HG02642 (cell line): ENCODE results near the gene TMEM181.
"Not testable (repeated sequence)": the region's sequence is repeated elsewhere in the genome, so short reads cannot be mapped to it uniquely, and the experiment has no call there.

Source experiments
- ATAC-seq: cut with Tn5 transposase; IDR thresholded peaks from one replicate; pipeline ENCODE4 v1.9.1; 2021; ENCODE audit warnings: mild to moderate bottlenecking; ENCODE audit not compliant: unreplicated experiment, poor library complexity

TMEM181 gene

DNA sequence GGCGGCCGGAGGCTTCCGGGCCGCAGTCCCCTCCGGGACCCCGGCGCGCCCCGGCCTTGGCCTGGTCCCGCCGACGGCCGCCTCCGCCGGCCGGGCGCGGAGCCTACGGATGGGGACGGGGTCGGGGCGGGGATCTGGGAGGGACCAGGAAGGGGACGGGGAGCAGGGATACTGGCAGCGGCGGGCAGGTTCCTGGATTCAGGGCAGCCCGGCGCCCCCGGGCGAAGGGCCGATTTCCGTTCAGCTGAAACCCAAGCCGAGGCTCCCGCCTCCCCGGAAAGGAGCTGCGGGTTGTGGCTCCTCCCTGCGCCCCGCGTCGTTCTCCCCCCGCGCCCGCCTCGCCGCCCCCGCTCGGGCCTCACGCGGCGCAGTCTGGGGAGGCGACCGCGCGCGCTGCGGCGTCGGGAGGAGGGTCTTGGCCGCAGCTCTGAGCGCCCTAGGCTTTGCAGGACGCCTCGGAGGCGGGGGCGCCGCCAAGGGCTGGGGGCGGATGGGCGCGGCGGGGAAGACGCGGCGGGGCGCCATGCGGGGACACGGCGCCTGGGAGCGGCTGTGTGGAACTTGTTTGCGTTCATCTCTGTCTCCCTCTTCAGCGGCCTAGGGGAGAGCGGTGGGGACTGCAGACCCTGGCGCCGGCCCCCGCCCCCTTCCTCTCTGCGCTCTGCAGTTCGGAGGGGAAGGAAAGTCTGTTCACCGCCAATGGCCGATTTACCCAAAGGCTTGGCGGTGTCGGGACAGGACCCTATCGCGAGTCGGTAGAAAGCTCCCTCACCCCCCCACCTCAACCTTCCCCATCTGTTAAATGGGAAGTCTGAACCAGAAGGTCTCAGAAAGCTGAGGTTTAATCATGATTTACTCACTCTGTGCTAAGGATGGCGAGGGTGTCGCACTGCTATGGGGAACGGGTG lies 22.7 kb upstream of the TMEM181 start:
- ATAC-seq = no peak

DNA sequence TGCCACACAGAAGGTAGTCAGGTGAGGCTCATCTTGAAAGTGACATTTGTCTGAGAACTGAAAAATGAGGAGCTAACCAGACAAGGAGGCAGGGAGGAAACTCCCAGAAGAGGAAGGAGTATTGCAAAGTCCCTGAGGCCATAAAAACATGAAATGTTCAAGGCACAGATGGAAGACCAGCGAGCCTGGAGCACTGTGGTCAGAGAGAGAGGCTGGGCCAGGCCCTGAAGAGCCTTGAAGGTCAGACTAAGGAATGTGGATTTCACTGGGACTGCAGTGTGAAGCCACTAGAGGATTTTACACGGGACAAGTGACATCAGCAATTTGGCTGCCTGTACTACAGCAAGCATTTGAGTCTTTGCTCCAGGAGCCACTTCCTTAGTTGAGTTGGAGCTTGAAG lies 21.1 kb upstream of the TMEM181 start:
- no peak for ATAC-seq

DNA sequence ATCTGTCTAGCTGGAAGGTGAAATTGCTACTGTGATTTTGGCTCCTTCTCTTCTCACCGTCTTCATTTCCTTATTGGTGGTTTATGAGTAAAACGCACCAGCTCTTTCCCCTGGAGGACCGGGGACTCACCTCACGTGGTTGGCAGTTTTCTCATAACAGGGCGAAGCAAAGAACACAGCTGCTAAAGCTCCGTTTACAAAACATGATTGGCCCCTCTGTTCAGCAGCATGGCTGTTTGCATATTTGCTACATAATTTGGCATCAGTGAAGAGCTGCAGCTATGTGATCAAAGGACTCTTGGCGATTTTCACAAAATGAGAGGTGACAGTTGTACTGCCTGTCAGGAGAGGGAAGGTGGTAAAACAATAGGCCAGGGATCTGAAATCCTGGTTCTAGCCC lies 20.5 kb upstream of the TMEM181 start:
- ATAC-seq = no peak

DNA sequence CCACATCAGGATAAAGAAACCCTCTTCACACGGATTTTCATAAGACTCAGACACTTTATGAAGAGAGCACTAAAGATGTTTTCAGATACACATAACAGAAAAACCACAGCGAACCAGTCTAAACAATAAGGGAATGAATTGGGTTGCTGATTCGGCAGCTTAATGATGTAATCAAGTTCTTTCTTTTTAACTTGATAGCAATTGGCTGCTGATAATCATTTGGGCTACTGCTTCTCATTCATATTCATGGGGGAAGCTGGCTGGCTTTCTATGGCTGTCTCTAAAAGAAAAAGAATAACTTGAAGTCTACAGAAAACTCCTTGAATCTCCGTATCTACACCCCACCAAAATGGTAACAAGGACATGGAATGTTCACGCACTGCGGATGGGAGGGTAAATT lies 20.0 kb upstream of the TMEM181 start:
- no peak for ATAC-seq

DNA sequence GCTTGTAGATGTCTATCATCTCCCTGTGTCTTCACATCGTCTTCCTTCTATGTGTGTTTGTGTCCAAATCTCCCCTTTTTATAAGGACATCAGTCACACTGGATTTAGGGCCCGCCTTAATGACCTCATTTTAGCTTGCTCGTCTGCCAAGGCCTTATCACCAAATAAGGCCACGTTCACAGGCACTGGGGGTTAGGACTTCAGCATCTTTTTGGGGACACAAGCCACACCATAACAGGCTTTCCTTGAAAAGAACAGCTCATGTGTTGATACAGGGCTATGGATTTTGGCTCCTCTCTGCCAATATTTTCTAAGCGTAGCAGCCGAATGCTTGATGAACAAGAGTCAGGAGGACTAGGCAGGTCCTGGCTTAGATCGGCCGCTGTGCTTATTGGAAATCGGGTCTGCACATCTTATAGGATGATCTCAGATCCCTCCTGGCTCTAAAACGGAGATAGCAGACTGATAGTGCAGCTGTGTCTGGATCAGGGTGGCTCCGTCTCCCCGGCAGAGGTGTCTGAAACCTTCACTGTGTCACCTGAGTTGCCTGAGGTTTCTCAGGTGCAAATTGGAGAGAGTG lies 16.2 kb upstream of the TMEM181 start:
- no peak for ATAC-seq

DNA sequence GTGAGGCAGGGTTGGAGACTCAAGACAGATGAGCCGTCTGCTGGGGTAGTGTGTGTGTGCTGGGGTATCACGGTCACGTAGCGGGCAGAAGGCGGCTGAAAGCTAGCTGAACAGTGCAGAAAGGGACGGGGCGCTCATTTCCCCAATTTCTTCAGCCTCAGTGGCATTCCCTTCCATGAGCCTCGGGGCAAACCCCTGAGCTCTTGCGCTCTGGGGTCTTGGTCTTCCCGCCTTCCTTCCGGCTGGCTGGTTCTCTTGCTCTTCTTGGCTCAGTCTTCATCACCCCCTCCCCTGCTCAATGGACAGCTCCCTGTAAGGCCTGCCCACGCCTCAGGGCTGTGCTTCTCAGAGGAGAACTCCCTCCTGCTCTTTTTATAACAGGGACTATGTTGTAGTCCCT lies 15.5 kb upstream of the TMEM181 start:
- ATAC-seq = no peak

DNA sequence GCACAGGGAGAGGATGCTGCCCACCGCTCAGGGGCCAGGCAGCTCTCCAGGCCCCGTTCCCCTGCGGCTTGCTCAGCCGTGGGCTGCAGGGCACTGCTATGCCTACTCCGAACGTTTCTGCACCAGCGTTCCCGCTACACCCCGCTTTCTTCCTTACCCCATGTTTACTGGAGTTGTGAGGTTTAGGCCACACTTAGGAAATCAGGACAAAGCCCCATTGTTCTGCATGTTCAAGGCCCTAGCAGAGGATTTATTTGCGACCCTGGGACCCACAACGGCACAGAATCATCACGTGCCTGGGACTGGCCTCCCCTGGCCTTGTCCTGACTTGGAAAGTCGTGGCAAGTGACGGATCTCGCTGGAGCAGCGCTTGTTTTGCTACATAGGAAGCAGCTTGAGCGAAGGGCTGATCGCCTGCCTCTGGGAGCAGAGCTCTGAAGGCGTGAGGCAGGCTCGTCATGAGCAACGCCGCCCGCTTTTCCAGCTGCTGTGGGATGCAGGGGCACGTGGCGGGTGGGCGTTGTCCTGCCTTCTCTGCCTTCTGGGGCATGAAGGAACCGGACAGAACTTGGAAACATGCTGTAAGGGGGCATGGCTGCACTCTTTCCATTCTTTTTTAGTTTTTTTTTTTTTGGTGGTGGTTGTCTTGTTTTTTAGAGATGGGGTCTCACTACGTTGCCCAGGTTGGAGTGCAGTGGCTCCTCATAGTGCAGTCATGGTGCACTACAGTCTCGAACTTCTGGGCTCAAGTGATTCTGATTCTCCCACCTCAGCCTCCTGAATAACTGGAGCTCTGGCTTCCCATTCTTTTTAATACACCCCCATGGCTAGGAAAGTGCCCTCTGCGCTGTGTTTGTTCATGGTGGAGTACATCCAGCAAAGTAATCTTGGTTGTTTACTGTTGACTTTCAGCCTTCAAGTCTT lies 14.6 kb upstream of the TMEM181 start:
- ATAC-seq = no peak

DNA sequence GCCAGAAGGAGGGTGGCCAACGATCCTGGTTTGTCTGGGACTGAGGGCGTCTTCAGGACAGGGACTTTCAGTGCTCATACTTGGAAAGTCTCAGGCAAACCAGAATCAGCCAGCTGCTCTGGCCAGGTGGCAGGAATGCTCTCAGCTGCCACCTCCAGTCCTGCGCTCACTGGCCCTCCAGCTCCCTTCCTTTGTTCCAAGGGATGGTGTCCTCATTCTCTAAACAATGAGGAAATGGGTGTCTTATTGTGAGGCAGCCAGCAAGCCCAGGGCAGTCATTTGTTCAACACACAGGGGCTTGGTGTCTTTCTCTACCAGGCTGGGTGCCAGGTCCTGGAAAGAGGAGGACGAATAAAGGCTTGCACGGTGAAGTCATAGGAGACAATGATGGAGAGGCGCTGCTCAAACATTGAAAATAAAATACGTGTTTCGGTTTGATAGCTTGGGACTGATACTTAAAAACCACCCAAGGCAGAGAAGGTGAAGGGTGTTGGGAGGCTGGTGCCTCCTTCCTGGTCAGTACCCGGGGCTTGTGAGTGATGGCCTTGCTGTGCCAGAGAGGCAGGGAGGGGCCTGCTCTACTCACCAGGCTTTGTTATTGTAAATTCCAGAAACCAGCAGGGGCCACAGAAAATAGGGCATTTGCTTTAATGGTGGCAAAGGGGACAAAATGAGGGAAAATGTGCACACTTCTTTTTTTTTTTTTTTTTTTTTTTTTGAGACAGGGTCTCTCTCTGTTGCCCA lies 11.3 kb upstream of the TMEM181 start:
- no peak for ATAC-seq

DNA sequence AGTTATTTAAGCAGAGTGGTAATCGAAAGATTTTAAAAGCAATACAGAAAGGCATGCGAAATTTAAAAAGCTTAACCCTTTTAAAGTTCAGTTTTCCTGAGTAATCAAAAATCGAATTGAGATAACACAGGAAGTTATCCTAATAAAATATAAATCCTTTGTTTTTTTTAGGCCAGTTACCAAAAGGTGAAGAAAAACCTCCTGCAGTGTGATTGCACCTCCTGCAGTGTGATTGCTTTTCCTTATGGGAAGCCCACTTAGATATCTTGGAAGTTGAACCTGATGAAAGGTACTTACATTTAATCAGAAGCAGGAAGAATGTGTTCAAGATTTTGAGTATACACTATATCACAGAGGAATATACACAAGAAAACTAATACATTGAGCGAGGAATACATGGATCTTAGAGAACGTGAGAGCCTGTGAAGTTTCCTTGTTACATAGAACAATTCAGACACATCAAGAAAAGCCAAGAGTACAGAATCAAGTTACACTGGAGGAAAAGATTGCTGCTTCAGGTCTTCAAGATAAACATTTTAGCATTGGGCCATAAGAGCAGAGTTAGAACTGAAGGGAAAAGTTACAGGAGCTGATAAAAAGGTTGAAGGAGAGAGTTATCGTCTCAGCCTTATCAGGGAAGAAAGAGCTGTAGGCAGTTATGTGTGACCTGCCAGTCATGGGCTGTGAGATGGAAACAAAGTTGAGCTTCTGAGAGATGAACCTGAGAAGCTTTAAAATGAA lies 7.7 kb upstream of the TMEM181 start:
- no peak for ATAC-seq

DNA sequence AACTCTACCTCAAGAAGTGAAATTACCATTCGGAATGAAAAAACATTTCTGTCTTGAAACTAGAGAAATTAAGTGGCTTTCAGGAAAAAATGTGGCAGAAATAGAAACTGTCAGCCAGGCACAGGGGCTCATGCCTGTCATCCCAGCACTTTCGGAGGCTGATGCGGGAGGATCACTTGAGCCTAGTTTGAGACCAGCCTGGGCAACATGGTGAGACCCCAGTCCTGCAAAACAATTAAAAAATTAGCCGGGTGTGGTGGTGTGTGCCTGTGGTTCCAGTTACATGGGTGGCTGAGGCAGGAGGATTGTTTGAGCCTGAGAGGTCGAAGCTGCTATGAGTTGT lies 7.1 kb upstream of the TMEM181 start:
- ATAC-seq = no peak

DNA sequence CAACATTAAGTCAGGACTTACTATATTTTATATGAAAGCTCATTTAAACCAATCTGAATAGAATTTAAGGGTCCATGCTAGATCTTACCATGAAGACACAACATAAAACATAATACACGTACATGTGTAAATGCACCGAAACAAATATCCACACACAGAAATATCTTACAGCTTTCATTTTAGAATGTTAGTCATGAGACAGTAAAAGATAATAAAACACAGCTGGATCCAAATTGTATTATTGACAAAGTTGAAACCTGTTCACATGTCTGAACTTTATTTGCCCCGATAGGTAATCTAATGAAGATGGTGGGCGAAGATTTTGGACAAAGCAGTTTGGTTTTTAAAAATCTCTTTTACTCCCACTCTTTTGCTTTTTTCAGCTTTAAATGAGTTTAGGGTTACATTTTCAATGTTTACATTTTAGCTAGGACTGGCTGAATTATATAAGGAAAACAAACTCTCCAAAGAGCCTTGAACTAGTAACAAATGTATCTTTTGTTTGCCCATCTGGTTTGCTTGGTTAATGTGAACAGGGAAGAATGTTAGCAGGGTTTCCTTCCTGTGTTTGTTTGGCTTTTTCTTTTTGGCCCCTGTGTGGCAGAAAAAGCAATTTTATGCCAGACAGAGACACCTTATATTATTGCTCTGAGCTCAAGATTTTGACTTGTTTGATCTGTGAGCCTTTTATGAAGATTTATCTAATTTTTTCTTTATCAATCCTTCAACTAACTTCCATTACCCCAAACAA lies 5.1 kb upstream of the TMEM181 start:
- no peak for ATAC-seq

DNA sequence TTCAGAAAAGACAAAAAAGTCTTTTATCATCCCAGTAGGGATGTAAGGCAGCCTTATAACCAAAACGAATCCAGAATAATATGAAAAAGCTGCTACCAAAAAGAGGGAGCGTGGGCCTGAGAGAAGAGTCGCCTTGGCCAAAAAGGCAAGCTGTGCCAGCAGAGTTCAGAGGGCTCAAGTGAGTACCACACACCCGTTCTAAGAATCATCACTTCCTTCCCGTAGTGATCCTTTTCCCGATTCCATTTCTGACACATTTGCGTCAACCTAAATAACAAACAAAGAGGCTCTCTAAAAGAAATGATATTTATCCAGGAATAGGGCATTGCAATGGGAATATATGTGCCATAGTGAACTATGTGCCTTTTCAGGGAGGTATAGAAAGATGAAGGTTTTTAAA lies 3.8 kb upstream of the TMEM181 start:
- no peak for ATAC-seq

DNA sequence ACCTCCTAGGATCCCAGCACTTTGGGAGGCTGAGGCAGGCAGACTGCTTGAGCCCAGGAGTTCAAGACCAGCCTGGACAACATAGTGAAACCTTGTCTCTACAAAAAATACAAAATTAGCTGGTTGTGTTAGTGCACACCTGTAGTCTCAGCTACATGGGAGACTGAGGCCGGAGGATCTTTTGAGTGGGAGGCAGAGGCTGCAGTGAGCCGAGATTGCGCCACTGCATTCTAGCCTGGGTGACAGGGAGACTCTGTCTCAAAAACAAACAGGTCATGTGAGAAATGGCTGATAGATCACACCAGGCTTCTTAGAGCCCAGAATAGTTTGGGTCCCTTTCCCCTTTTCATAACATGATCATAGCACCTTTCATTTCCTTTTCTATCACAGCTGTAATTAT lies 2.8 kb upstream of the TMEM181 start:
- ATAC-seq = not testable (repeated sequence)

DNA sequence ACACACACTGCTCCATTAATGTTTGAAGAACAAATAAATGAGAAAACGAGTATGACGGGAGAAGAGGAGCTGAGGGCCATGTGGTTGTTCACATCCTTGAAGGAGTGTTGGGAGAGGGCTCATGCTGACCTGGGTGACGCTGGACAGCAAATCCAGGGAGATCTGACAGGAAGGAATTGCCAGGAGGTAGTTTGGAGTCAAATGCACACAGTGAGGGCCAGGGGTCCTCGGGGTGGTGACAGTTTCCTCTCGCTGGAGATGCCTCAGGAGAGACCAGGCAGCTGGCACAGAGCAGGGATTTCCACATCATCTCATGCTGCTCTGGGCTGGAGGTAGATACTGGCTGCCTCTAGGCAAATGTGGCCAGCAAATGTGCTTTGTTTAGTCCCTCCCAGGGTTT lies 2.0 kb upstream of the TMEM181 start:
- no peak for ATAC-seq

DNA sequence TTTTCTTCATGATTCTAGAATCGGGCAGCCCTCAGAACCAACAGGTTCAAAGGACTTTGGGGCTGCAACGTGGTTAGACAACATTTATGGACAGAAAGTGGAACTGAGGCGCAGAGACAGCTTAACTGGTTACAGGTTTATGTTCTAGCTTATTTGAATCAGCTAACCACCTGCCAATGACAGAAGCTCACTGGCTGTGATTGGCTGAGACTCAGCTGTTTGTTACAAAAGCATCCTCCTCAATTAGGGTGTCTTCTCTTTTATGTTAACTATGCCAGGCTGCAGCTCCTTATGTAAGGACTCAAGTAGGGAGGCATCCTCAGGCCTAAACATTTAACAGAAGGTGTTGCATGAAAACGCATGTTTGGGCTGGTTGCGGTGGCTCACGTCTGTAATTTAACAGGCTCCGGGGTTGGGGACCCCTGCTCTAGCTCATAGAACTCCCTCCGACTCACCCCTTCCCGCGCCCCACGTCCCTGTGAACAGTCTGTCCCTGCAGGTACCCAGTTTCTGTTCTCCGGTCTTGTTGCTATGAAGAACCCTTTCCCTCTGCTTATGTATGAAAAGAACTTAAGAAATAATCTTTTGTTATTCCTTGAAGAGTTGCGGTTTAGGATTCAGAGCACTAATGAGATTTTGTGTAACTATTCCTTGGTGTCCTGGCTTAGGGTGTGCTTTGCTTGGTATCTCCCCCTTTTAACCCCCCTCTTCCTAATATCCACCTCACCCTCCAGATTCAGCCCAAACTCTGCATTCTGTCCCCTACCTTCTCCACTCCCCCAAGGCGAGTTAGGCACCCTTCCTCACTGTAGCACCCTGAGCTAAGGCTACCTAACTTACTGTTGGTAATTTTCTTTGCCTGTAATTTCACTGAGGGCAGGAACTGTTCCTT lies 1.2 kb upstream of the TMEM181 start:
- no peak for ATAC-seq

DNA sequence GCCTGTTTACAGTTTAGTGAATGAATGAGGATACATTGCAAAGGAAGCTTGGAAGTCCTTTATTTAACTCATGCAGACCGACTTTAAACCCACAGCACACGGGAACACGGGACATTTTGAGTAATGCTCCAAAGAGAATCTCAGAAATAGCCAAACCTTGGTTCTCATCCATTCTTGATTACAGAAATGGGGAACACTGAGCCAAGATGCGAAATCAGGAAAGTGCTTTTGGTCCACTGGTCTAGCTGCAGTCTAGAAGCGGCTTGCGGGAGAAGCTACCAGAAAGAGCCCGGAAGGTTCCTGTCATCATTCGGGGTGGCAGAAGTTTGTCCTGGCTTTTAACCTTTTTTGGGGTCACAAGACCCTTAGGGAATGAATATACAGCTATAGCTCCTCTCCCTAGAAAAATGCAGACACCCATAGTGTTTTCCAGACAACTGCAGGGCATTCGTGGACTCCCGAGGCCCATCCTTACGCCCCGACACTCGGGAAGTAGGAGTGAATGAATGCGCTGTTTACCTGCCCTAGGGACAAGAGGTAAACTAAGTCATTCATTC lies 475 bp upstream of the TMEM181 start:
- no peak for ATAC-seq

DNA sequence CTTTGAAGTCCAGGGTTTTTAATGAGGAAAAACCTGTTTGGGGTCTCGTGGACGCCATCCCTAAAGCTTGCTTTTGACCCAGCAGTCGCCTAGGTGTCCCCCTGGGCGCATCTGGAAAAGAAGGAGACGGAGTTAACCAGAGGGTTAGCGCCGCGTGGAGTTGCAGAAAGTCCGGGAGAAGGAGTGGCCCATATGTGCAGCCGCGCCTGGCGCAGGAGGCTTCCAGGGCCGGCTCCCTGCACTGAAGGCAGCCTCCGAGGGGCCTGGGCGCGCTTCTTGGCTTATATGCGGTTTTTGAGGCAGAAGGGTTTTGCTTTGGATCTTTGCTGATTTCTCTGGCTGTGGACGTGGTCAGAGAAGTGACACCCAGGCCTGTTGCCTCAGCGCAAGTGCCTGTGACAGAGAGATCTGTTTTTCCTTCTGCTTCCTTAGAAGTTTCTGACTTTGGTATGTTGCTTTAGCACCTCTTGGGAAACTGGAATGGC lies 987 bp downstream of the TMEM181 start:
- ATAC-seq = no peak
